ENCODE results near the gene GAREM1.
"Not testable (repeated sequence)": the region's sequence is repeated elsewhere in the genome, so short reads cannot be mapped to it uniquely, and the experiment has no call there.

The GAREM1 gene

DNA sequence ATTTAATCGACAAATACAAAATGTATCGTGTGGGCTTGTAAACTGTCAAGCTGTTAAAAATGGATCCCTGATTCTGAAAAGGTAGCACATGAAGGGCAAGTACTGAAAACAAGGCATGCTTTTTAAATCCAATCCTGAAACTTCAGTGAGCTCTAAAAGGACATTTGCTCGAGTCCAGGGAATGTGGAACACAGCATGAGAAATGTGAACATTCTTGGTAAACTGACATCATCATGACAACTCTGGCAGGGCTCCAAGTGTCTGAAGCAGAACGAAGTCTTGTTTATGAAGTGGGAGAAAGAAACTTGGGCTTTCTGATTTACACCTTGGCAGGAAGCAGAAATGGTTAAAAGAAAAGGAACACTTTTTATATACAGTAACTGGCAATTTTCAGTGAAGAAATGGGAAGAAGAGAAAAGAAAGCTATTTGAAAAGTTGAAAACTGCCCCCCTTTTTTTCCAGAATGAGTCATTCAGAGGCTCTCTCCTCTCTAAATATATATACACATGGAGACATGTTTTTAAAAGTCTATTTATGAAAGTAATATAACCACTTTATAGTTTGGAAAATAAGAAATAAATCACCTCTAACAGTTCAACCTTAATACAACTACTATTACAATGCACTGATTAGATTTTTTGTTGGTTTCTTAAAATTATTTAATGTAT is 120.8 kb downstream of the GAREM1 start:
- DNase-seq (ENCODE audit: low read depth) = no peak
- no peak overlapping the region for H3K4me3 ChIP-seq (ENCODE audit: low read depth, low read length)
- TF ChIP-seq POLR2A (IDR thresholded peaks at IDR 0.05; ENCODE audit: extremely low read depth, insufficient read length) (no peak), MYC (IDR thresholded peaks at IDR 0.05; ENCODE audit: low read depth, low read length) (no peak)
- TF ChIP-seq, protein P1, sequence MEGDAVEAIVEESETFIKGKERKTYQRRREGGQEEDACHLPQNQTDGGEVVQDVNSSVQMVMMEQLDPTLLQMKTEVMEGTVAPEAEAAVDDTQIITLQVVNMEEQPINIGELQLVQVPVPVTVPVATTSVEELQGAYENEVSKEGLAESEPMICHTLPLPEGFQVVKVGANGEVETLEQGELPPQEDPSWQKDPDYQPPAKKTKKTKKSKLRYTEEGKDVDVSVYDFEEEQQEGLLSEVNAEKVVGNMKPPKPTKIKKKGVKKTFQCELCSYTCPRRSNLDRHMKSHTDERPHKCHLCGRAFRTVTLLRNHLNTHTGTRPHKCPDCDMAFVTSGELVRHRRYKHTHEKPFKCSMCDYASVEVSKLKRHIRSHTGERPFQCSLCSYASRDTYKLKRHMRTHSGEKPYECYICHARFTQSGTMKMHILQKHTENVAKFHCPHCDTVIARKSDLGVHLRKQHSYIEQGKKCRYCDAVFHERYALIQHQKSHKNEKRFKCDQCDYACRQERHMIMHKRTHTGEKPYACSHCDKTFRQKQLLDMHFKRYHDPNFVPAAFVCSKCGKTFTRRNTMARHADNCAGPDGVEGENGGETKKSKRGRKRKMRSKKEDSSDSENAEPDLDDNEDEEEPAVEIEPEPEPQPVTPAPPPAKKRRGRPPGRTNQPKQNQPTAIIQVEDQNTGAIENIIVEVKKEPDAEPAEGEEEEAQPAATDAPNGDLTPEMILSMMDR (IDR thresholded peaks at IDR 0.05; ENCODE audit: low read depth, low read length) = no peak
- TF ChIP-seq, protein P2, sequence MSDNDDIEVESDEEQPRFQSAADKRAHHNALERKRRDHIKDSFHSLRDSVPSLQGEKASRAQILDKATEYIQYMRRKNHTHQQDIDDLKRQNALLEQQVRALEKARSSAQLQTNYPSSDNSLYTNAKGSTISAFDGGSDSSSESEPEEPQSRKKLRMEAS (IDR thresholded peaks at IDR 0.05; ENCODE audit: low read depth, low read length) = no peak

DNA sequence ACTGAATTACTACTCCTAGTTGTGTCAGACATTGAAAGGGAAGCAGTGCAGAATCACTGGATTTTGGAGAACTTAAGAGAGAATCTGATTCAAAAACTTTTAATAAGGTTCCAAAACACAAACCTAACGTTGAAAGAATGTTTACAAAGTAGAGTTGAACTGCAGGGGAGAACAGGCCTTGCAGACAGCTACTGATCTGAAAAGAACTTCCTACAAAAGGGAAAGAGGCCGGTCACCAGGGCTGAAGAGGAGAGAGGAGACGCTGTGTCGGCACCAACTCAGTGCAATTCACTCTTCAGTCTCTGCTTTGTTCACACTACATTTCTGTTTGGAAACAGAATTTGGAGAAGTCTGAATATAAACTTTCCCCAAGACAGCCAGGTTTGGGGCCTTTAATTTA is 124.0 kb downstream of the GAREM1 start:
- no peak for DNase-seq (ENCODE audit: low read depth)
- TF ChIP-seq POLR2A (IDR thresholded peaks at IDR 0.05; ENCODE audit: extremely low read depth, insufficient read length) (no peak), MYC (IDR thresholded peaks at IDR 0.05; ENCODE audit: low read depth, low read length) (no peak)
- TF ChIP-seq, protein P2 (IDR thresholded peaks at IDR 0.05; ENCODE audit: low read depth, low read length) = no peak
- TF ChIP-seq, protein P1 (IDR thresholded peaks at IDR 0.05; ENCODE audit: low read depth, low read length) = no peak
- no peak overlapping the region for H3K4me3 ChIP-seq (ENCODE audit: low read depth, low read length)

DNA sequence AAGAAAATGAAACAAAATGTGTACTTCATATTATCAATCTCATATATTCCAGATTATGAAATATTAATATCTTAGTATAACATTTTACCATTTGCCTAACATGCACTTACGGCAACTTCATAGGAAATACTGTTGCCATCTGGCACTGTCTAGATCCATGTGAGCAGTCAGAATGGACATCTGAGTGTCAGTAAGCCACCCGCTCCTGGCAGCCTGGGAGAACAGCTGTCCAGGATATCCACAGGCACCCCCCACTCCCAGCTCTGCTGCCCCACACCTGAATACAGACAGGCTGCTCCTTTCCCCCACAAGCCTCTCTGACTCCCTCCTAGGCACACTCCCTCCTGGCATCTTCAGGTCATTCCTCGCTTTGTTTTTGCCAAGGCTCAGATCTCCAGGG is 127.0 kb downstream of the GAREM1 start:
- DNase-seq (ENCODE audit: low read depth) = no peak
- TF ChIP-seq MYC (IDR thresholded peaks at IDR 0.05; ENCODE audit: low read depth, low read length) (no peak), POLR2A (IDR thresholded peaks at IDR 0.05; ENCODE audit: extremely low read depth, insufficient read length) (no peak)
- TF ChIP-seq, protein P1 (IDR thresholded peaks at IDR 0.05; ENCODE audit: low read depth, low read length) = no peak
- TF ChIP-seq, protein P2 (IDR thresholded peaks at IDR 0.05; ENCODE audit: low read depth, low read length) = no peak
- no peak overlapping the region for H3K4me3 ChIP-seq (ENCODE audit: low read depth, low read length)

DNA sequence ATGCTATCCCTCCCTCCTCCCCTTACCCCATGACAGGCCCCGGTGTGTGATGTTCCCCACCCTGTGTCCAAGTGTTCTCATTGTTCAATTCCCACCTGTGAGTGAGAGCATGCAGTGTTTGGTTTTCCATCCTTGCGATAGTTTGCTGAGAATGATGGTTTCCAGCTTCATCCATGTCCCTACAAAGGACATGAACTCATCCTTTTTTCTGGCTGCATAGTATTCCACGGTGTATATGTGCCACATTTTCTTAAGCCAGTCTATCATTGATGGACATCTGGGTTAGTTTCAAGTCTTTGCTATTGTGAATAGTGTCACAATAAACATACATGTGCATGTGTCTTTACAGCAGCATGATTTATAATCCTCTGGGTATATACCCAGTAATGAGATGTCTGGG is 129.6 kb downstream of the GAREM1 start:
- DNase-seq (ENCODE audit: low read depth) = not testable (repeated sequence)

DNA sequence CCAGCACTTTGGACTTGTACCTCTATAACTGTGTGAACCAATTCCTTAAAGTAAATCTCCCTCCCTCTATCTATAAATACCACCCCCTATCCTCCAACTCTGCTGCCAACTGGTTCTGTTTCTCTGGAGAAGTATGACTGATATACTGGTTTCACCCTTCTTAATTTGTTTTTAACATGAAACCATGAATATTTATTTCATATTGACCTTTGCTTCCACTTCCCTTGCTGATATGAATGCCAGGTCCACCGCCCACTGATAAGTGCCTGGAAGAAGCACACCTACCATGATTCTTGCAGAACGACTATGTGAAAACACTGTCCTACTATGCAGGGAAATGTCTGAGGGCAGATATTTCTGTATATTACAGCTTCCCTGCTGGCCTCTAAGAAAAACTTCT is 131.6 kb downstream of the GAREM1 start:
- H3K4me3 ChIP-seq (ENCODE audit: low read depth, low read length) = no peak overlapping the region
- TF ChIP-seq MYC (IDR thresholded peaks at IDR 0.05; ENCODE audit: low read depth, low read length) (no peak), POLR2A (IDR thresholded peaks at IDR 0.05; ENCODE audit: extremely low read depth, insufficient read length) (no peak)
- TF ChIP-seq, protein P2 (IDR thresholded peaks at IDR 0.05; ENCODE audit: low read depth, low read length) = no peak
- no peak for DNase-seq (ENCODE audit: low read depth)

More for the DNA sequence above, 129.6 kb downstream of the GAREM1 start:
- H3K4me3 ChIP-seq (ENCODE audit: low read depth, low read length) = not testable (repeated sequence)

DNA sequence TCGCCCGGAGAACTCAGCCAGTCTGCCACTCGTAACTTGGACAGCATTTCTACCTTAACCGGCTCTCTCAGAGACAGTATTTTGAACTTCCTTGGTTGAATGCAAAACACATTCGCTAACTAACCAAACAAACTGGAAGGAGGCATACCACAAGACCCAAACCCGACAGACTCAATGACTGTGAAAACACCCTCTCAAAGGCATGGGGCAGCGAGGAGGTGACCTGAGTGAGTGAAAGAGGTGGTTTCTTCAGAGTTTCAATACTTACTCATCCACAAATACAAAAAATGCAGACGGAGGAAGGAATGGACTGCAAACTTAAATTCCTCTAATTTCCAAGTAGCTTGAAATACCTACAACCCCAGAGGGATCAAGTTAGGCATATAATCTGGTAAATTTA is 132.9 kb downstream of the GAREM1 start:
- H3K4me3 ChIP-seq (ENCODE audit: low read depth, low read length) = no peak overlapping the region

More for the DNA sequence above, 132.9 kb downstream of the GAREM1 start:
- DNase-seq (ENCODE audit: low read depth) = no peak
- TF ChIP-seq, protein P1 (IDR thresholded peaks at IDR 0.05; ENCODE audit: low read depth, low read length) = no peak
- TF ChIP-seq MYC (IDR thresholded peaks at IDR 0.05; ENCODE audit: low read depth, low read length) (no peak), POLR2A (IDR thresholded peaks at IDR 0.05; ENCODE audit: extremely low read depth, insufficient read length) (no peak)
- TF ChIP-seq, protein P2 (IDR thresholded peaks at IDR 0.05; ENCODE audit: low read depth, low read length) = no peak

All from NB4 (cell line).